K562 (cell line): ENCODE data around the gene IL1RL2. TPM values are rescaled to one million over a fixed set of nuclear protein-coding genes. Genes with fewer than 3 reads are reported as not detected.
A peak's percentile ranks its signal among the peaks of the same experiment; 100 is the strongest.

Experiments used
- CHD2 ChIP-seq: IDR thresholded peaks from 2 replicates; pipeline ENCODE4 v1.6.1; 2011; ENCODE audit warnings: low read depth, low read length
- DACH1 ChIP-seq: fragments of 450-650 bp; IDR thresholded peaks from 2 replicates; pipeline ENCODE4 v1.6.1; 2018; ENCODE audit not compliant: partially characterized antibody
- DLX4 ChIP-seq: fragments of 250-450 bp; sonication (Bioruptor Pico); IDR thresholded peaks from 2 replicates; pipeline ENCODE4 v1.6.1; 2021; ENCODE audit warnings: mild to moderate bottlenecking
- EWSR1 ChIP-seq: fragments of 450-650 bp; IDR thresholded peaks from 2 replicates; pipeline ENCODE4 v1.6.1; 2018; ENCODE audit warnings: borderline replicate concordance, mild to moderate bottlenecking, low read depth, moderate library complexity; ENCODE audit not compliant: partially characterized antibody
- MCM2 ChIP-seq: fragments of 450-650 bp; IDR thresholded peaks from 2 replicates; pipeline ENCODE4 v1.6.1; 2017; ENCODE audit warnings: low read depth, mild to moderate bottlenecking
- MYC ChIP-seq, 2 experiments: fragments of 250-450 bp in 1 of 2; sonication (Bioruptor Pico) in 1 of 2; IDR thresholded peaks; 2 replicates each; pipeline versions ENCODE4 v1.5.1 to v1.6.1; 2012 to 2021; ENCODE audit warnings: low read depth in 2 of 2, borderline replicate concordance in 1 of 2, improper control_type of control experiment in 1 of 2, low read length in 1 of 2, mild to moderate bottlenecking in 1 of 2, moderate library complexity in 1 of 2
- NR3C1 ChIP-seq: sonication (generic); formaldehyde crosslinking; IDR thresholded peaks from 2 replicates; pipeline ENCODE4 v1.8.1; 2022; ENCODE audit warnings: missing genetic modification reagents
- POLR2G ChIP-seq: fragments of 200-400 bp; formaldehyde crosslinking; IDR thresholded peaks from 2 replicates; pipeline ENCODE4 v1.6.1; 2017; ENCODE audit warnings: low read depth, mild to moderate bottlenecking, antibody characterized with exemption, low read length, moderate library complexity
- SMAD1 ChIP-seq: fragments of 150-350 bp; IDR thresholded peaks from 2 replicates; pipeline ENCODE4 v1.6.1; 2014; ENCODE audit warnings: low read length, low read depth; ENCODE audit not compliant: partially characterized antibody
- TAF1 ChIP-seq: IDR thresholded peaks from 2 replicates; pipeline ENCODE4 v1.6.1; 2011; ENCODE audit warnings: mild to moderate bottlenecking, low read length, moderate library complexity; ENCODE audit not compliant: insufficient read depth, control insufficient read depth, severe bottlenecking; ENCODE audit errors: extremely low read depth
- TBP ChIP-seq: optimal IDR thresholded peaks from 2 replicates; pipeline ENCODE3; 2011; ENCODE audit warnings: low read depth, low read length, improper control_type of control experiment
- U2AF1 ChIP-seq: fragments of 200-400 bp; formaldehyde crosslinking; optimal IDR thresholded peaks from 2 replicates; pipeline ENCODE3; 2017; ENCODE audit warnings: mild to moderate bottlenecking, low read depth, low read length, moderate library complexity
- ZNF12 ChIP-seq: sonication (generic); formaldehyde crosslinking; IDR thresholded peaks from 2 replicates; pipeline ENCODE4 v1.4.0; 2020; ENCODE audit warnings: mild to moderate bottlenecking, missing genetic modification reagents
- ZNF512 ChIP-seq: IDR thresholded peaks from 2 replicates; pipeline ENCODE4 v1.6.1; 2016; ENCODE audit warnings: missing genetic modification characterization, missing compliant biosample characterization
- ZNF785 ChIP-seq: fragments of 250-450 bp; sonication (Bioruptor Pico); IDR thresholded peaks from 2 replicates; pipeline ENCODE4 v1.4.0; 2020; ENCODE audit warnings: mild to moderate bottlenecking
- polyA plus RNA-seq, 8 experiments: library from polyadenylated mRNA; depleted of rRNA in 4 of 8; stranded (reverse) in 5 of 8; unstranded in 3 of 8; fragments of >200 nt; fragmentation: Nextera tagmentation in 2 of 8; fragmentation: Illumina TruSeq in 1 of 8; extraction: Ambion mirVana in 2 of 8; extraction: Trizol in 1 of 8; gene quantifications; 2 replicates each; pipeline versions ENCODE4 v1.2.1 to v1.2.3, GENCODE V29; 2011 to 2014; ENCODE audit warnings: inconsistent platforms in 1 of 8, missing spikeins in 1 of 8
- total RNA-seq, 7 experiments: library from RNA; depleted of rRNA in 6 of 7; stranded (reverse); fragments of >200 nt in 6 of 7; fragmentation: Illumina TruSeq in 2 of 7; extraction: Trizol in 2 of 7; gene quantifications; 2 replicates each; pipeline versions ENCODE4 v1.2.1 to v1.2.3, GENCODE V29; 2011 to 2021; ENCODE audit warnings: low replicate concordance in 1 of 7
- TF ChIP-seq, protein P1 (sequence below): fragments of 250-450 bp; sonication (Bioruptor Pico); IDR thresholded peaks from 2 replicates; pipeline ENCODE4 v1.8.0; 2021; ENCODE audit warnings: moderate library complexity, mild to moderate bottlenecking, inconsistent platforms
- TF ChIP-seq, protein P2 (sequence below): fragments of 450-650 bp; IDR thresholded peaks from 2 replicates; pipeline ENCODE4 v1.7.0; 2016; ENCODE audit warnings: borderline replicate concordance
- TF ChIP-seq, protein P3 (sequence below): fragments of 250-450 bp; sonication (Bioruptor Pico); IDR thresholded peaks from 2 replicates; pipeline ENCODE4 v1.5.0; 2020; ENCODE audit warnings: mild to moderate bottlenecking, borderline replicate concordance

The IL1RL2 gene
- total and polyA plus RNA-seq, 9 of the 15 experiments (the other 6 are each of a cell fraction or from before 2014, with no cell fraction given), result not detected

DNA sequence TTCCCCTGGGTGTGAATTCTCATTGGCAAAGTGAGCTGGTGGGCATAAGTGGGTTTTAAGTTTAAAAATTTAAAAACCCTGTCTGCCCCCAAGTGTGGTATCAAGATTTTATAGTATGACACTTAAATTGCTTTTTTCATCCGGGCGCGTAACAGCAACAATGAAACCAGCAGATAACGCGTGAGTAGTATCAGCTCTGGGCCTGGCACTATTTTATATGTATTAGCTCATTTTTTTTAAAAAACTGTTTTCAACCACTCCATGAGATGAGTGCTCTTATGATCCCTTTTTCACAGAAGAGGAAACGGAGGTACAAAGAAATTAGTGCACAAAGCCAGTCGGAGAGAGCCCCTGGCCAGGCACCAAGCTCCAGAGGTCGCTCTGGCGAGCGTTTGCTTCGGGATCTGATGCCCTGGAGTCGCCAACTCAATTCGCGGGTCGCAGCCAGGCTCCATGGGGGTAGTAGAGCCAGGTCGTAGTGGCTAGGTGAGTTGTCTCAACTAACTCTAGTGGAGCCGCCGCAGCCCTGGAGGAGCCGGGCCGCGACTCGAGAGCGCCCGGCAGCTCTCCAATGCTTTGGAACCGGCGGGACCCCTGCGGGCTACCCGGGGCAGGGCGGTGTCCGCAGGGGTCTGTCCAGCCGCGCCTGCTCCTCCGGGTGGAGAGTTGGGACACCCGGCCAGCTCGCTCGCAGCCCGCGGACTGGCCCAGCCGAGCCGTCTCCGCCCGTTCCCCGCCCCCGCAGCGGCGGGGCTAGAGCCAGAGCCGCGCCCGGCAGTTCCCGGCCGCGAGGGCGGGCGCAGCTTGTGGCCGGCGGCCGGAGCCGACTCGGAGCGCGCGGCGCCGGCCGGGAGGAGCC, 44.6 kb upstream of the IL1RL2 start, which contains the start of gene IL1R1 (continued):
- TF ChIP-seq U2AF1 (peak; percentile 55), ZNF785 (CRISPR knock-in tag) (no peak), EWSR1 (no peak), MYC (IDR thresholded peaks at IDR 0.05; ENCODE audit: low read depth, low read length) (peak; percentile 19; the same call in 1 of the 2 replicates), MYC (CRISPR knock-in tag; IDR thresholded peaks at IDR 0.05; ENCODE audit: borderline replicate concordance, low read depth) (no peak), POLR2G (peak; percentile 71), MCM2 (no peak), TBP (peak; percentile 29), DLX4 (CRISPR knock-in tag) (no peak), DACH1 (no peak), ZNF512 (tag) (no peak), SMAD1 (no peak), ZNF12 (CRISPR knock-in tag) (no peak), NR3C1 (CRISPR knock-in tag) (no peak), TAF1 (peak; percentile 42), CHD2 (no peak)
- TF ChIP-seq, protein P1, sequence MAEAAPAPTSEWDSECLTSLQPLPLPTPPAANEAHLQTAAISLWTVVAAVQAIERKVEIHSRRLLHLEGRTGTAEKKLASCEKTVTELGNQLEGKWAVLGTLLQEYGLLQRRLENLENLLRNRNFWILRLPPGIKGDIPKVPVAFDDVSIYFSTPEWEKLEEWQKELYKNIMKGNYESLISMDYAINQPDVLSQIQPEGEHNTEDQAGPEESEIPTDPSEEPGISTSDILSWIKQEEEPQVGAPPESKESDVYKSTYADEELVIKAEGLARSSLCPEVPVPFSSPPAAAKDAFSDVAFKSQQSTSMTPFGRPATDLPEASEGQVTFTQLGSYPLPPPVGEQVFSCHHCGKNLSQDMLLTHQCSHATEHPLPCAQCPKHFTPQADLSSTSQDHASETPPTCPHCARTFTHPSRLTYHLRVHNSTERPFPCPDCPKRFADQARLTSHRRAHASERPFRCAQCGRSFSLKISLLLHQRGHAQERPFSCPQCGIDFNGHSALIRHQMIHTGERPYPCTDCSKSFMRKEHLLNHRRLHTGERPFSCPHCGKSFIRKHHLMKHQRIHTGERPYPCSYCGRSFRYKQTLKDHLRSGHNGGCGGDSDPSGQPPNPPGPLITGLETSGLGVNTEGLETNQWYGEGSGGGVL (CRISPR knock-in tag), result no peak
- TF ChIP-seq, protein P2, sequence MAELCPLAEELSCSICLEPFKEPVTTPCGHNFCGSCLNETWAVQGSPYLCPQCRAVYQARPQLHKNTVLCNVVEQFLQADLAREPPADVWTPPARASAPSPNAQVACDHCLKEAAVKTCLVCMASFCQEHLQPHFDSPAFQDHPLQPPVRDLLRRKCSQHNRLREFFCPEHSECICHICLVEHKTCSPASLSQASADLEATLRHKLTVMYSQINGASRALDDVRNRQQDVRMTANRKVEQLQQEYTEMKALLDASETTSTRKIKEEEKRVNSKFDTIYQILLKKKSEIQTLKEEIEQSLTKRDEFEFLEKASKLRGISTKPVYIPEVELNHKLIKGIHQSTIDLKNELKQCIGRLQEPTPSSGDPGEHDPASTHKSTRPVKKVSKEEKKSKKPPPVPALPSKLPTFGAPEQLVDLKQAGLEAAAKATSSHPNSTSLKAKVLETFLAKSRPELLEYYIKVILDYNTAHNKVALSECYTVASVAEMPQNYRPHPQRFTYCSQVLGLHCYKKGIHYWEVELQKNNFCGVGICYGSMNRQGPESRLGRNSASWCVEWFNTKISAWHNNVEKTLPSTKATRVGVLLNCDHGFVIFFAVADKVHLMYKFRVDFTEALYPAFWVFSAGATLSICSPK, result no peak
- TF ChIP-seq, protein P3, sequence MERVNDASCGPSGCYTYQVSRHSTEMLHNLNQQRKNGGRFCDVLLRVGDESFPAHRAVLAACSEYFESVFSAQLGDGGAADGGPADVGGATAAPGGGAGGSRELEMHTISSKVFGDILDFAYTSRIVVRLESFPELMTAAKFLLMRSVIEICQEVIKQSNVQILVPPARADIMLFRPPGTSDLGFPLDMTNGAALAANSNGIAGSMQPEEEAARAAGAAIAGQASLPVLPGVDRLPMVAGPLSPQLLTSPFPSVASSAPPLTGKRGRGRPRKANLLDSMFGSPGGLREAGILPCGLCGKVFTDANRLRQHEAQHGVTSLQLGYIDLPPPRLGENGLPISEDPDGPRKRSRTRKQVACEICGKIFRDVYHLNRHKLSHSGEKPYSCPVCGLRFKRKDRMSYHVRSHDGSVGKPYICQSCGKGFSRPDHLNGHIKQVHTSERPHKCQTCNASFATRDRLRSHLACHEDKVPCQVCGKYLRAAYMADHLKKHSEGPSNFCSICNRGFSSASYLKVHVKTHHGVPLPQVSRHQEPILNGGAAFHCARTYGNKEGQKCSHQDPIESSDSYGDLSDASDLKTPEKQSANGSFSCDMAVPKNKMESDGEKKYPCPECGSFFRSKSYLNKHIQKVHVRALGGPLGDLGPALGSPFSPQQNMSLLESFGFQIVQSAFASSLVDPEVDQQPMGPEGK, result no peak
